KOPT-K1 (cell line): ENCODE results near the gene HCFC1.

Experiments
- H3K27ac ChIP-seq: fragments of 200-600 bp; sonication (generic); 2 replicates; pipeline ENCODE4 v1.5.1; 2016; ENCODE audit warnings: antibody characterized with exemption, mild to moderate bottlenecking, low read depth, low read length; ENCODE audit not compliant: poor library complexity, severe bottlenecking
- H3K36me3 ChIP-seq: fragments of 200-600 bp; sonication (generic); 2 replicates; pipeline ENCODE4 v1.5.1; 2017; ENCODE audit warnings: antibody characterized with exemption, mild to moderate bottlenecking, low read length, moderate library complexity; ENCODE audit not compliant: insufficient read depth
- H3K9me3 ChIP-seq: fragments of 200-600 bp; sonication (generic); 2 replicates; pipeline ENCODE4 v1.5.1; 2017; ENCODE audit warnings: antibody characterized with exemption, low read length, mild to moderate bottlenecking; ENCODE audit not compliant: insufficient read depth, poor library complexity, severe bottlenecking

HCFC1 gene

GRCh38 chrX:153971450-153972367 is at the start of gene HCFC1:
Gene HCFC1 (minus strand): TSS chrX:153971818. CDS start chrX:153970840, 978 bp downstream.
- H3K27ac ChIP-seq = peak within 1 kb of the TSS; percentile 100
- H3K9me3 ChIP-seq = no peaks in the 10 kb centered on the region
- peaks cover 22% of the 10 kb centered on the region; the same call in 1 of the 2 replicates for H3K36me3 ChIP-seq

GRCh38 chrX:154021131-154021611 is 49.6 kb upstream of the HCFC1 start:
- peak overlapping the region; percentile 91 for H3K27ac ChIP-seq
- H3K9me3 ChIP-seq = peaks cover 4% of the 10 kb centered on the region
- H3K36me3 ChIP-seq = peaks cover 27% of the 10 kb centered on the region

- peaks cover 29% of the 10 kb centered on the region for H3K36me3 ChIP-seq
- H3K27ac ChIP-seq = peak overlapping the region; percentile 91
- H3K9me3 ChIP-seq = peaks cover 4% of the 10 kb centered on the region
These were observed 49.0 kb upstream of the HCFC1 start for GRCh38 chrX:154020536-154021115.

GRCh38 chrX:154019633-154020528 is 48.3 kb upstream of the HCFC1 start, which contains the start of gene IRAK1:
Gene IRAK1 (minus strand): TSS chrX:154019902. CDS start chrX:154019812, 90 bp downstream.
- Histone ChIP-seq H3K36me3 (peaks cover 36% of the 10 kb centered on the region), H3K27ac (peak within 1 kb of the TSS; percentile 91), H3K9me3 (peaks cover 4% of the 10 kb centered on the region)

GRCh38 chrX:154019061-154019621 is 47.5 kb upstream of the HCFC1 start:
- Histone ChIP-seq H3K9me3 (peaks cover 4% of the 10 kb centered on the region), H3K27ac (peak overlapping the region; percentile 91), H3K36me3 (peaks cover 42% of the 10 kb centered on the region)

GRCh38 chrX:154018518-154019060 is 47.0 kb upstream of the HCFC1 start:
- Histone ChIP-seq H3K9me3 (peaks cover 4% of the 10 kb centered on the region), H3K36me3 (peaks cover 47% of the 10 kb centered on the region), H3K27ac (peak overlapping the region; percentile 91)

GRCh38 chrX:154017766-154018517 is 46.3 kb upstream of the HCFC1 start:
- Histone ChIP-seq H3K27ac (peak overlapping the region; percentile 91), H3K36me3 (peaks cover 54% of the 10 kb centered on the region)

GRCh38 chrX:154016366-154017076 is 44.9 kb upstream of the HCFC1 start:
- Histone ChIP-seq H3K36me3 (peaks cover 68% of the 10 kb centered on the region), H3K9me3 (peaks cover 4% of the 10 kb centered on the region), H3K27ac (no peak overlapping the region)

More at GRCh38 chrX:154017766-154018517, 46.3 kb upstream of the HCFC1 start:
- peaks cover 4% of the 10 kb centered on the region for H3K9me3 ChIP-seq

- Histone ChIP-seq H3K9me3 (no peaks in the 10 kb centered on the region), H3K36me3 (peaks cover 76% of the 10 kb centered on the region), H3K27ac (peak overlapping the region; percentile 5)
These were observed 44.1 kb upstream of the HCFC1 start for GRCh38 chrX:154015581-154016264.

- Histone ChIP-seq H3K9me3 (no peaks in the 10 kb centered on the region), H3K36me3 (peaks cover 86% of the 10 kb centered on the region), H3K27ac (peak overlapping the region; percentile 54)
These were observed 43.1 kb upstream of the HCFC1 start for GRCh38 chrX:154014429-154015380.

GRCh38 chrX:154013614-154014360 is 42.2 kb upstream of the HCFC1 start:
- Histone ChIP-seq H3K27ac (peak overlapping the region; percentile 54), H3K36me3 (peaks cover 87% of the 10 kb centered on the region), H3K9me3 (no peaks in the 10 kb centered on the region)
